Measurements from ENCODE around the gene S100A2. TPM values are rescaled to one million over a fixed set of nuclear protein-coding genes. Genes with fewer than 3 reads are reported as not detected.

Gene S100A2
- total RNA-seq, 4 donors from 2014 or later = 127 to 519 (median 267) TPM

GRCh38 chr1:153547560-153548551 lies 17.8 kb downstream of the S100A2 start:
- DNase-seq (ENCODE audit: low spot score in 2 of 2) = no peak
- 65% methylated on average over 17 of the region's 19 CpGs for WGBS

GRCh38 chr1:153546796-153547559 lies 18.7 kb downstream of the S100A2 start:
- 35% methylated on average over 14 of the region's 14 CpGs for WGBS
- peak overlapping the region; percentile 91 for H3K27ac ChIP-seq

More at GRCh38 chr1:153547560-153548551, 17.8 kb downstream of the S100A2 start:
- H3K36me3 ChIP-seq = no peaks in the 10 kb centered on the region
- no peaks in the 10 kb centered on the region for H3K27me3 ChIP-seq
- H3K9me3 ChIP-seq = no peaks in the 10 kb centered on the region
- peaks cover 96% of the 10 kb centered on the region for H3K4me1 ChIP-seq
- no peak overlapping the region for H3K4me3 ChIP-seq
- peak overlapping the region; percentile 91 for H3K27ac ChIP-seq
- no peak for TF ChIP-seq EP300 (IDR thresholded peaks at IDR 0.05)
- no peak for TF ChIP-seq POLR2AphosphoS5 (IDR thresholded peaks at IDR 0.05)
- no peak for TF ChIP-seq POLR2A (IDR thresholded peaks at IDR 0.05)
- TF ChIP-seq CTCF (IDR thresholded peaks at IDR 0.05) = no peak

GRCh38 chr1:153546371-153546770 lies 19.3 kb downstream of the S100A2 start:
- H3K9me3 ChIP-seq = no peaks in the 10 kb centered on the region
- DNase-seq (ENCODE audit: low spot score in 2 of 2) = no peak
- H3K4me1 ChIP-seq = peaks cover 98% of the 10 kb centered on the region
- TF ChIP-seq POLR2A (IDR thresholded peaks at IDR 0.05) (no peak), EP300 (IDR thresholded peaks at IDR 0.05) (no peak), POLR2AphosphoS5 (IDR thresholded peaks at IDR 0.05) (no peak), CTCF (IDR thresholded peaks at IDR 0.05) (no peak)
- H3K36me3 ChIP-seq = no peaks in the 10 kb centered on the region
- H3K27ac ChIP-seq = peak overlapping the region; percentile 91
- peak overlapping the region; percentile 58 for H3K4me3 ChIP-seq
- no peaks in the 10 kb centered on the region for H3K27me3 ChIP-seq
- 61% methylated on average over 8 of the region's 8 CpGs for WGBS

More at GRCh38 chr1:153546796-153547559, 18.7 kb downstream of the S100A2 start:
- Histone ChIP-seq H3K36me3 (no peaks in the 10 kb centered on the region), H3K4me1 (peaks cover 98% of the 10 kb centered on the region), H3K9me3 (no peaks in the 10 kb centered on the region), H3K27me3 (no peaks in the 10 kb centered on the region), H3K4me3 (peak overlapping the region; percentile 58)
- no peak for DNase-seq (ENCODE audit: low spot score in 2 of 2)
- no peak for TF ChIP-seq CTCF (IDR thresholded peaks at IDR 0.05)
- no peak for TF ChIP-seq POLR2AphosphoS5 (IDR thresholded peaks at IDR 0.05)
- TF ChIP-seq EP300 (IDR thresholded peaks at IDR 0.05) = no peak
- TF ChIP-seq POLR2A (IDR thresholded peaks at IDR 0.05) = no peak

- H3K4me1 ChIP-seq = peaks cover 98% of the 10 kb centered on the region
- 12% methylated on average over 17 of the region's 19 CpGs for WGBS
- no peaks in the 10 kb centered on the region for H3K9me3 ChIP-seq
- peak; percentile 97 to 98 for DNase-seq (ENCODE audit: low spot score in 2 of 2)
- TF ChIP-seq EP300 (IDR thresholded peaks at IDR 0.05) (no peak), CTCF (IDR thresholded peaks at IDR 0.05) (no peak), POLR2A (IDR thresholded peaks at IDR 0.05) (peak; percentile 40 to 85), POLR2AphosphoS5 (IDR thresholded peaks at IDR 0.05) (peak; percentile 37 to 54 (median 46))
- H3K27me3 ChIP-seq = no peaks in the 10 kb centered on the region
- H3K36me3 ChIP-seq = no peaks in the 10 kb centered on the region
- peak within 1 kb of the TSS; percentile 91 for H3K27ac ChIP-seq
- peak within 1 kb of the TSS; percentile 58 for H3K4me3 ChIP-seq
Observed at GRCh38 chr1:153545067-153546055, 20.3 kb downstream of the S100A2 start, which contains the start of gene S100A4. S100A4 (minus strand) TSS chr1:153545806; CDS start chr1:153544794, 1,012 bp downstream.
